Measurements from ENCODE around the gene TBC1D3I. TPM values are rescaled to one million over a fixed set of nuclear protein-coding genes. Genes with fewer than 3 reads are reported as not detected.
"Not testable (repeated sequence)": the region's sequence is repeated elsewhere in the genome, so short reads cannot be mapped to it uniquely, and the experiment has no call there.

TBC1D3I gene
- total RNA-seq, 1 experiment from 2014 or later: not detected

- not testable (repeated sequence) for DNase-seq (ENCODE audit: extremely low read depth, low read depth)
Observed at GRCh38 chr17:36207383-36207782, 57.0 kb downstream of the TBC1D3I start.

GRCh38 chr17:36206486-36206821 is 57.9 kb downstream of the TBC1D3I start:
- not testable (repeated sequence) for DNase-seq (ENCODE audit: extremely low read depth, low read depth)

DNA sequence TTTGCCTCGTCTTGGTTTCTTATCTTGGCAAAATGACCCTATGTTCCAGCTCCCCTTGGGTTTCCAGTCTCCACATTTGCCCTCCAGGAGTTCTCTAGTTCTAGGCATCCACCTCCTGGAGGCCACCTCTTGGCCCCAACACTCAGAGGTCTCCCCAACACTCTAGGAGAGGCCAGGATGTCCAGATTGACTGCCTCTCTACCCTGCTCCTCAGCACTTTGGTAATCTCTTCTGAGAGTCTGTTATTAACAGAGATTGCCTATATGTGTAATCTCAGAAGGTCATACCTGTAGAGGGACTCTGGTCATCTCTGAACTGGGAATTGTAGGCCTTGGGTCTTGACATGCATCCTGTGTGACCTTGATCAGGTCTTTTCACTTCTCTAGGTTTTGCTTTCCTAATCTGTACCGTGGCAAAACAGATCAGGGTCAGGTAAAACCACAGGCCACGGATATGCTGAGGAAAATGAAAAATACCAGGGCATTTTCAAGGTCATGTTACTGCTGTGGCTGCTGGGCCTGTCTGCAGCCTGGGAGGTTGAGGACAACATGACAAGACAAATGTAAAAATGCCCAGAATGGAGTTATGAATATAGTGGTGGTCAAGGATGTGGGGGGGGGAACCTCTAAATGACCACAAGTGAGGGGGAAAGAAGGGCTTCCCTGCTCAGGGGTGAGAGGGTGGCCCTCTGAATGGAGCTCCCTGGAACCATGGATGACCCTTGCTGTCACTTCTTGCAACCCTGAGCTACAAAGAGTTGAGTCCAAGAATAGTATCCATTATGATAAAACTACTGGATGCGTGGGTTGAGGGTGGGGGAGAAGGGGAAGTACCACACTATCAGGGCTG is 58.5 kb downstream of the TBC1D3I start:
- no peak for DNase-seq (ENCODE audit: extremely low read depth, low read depth)

GRCh38 chr17:36204724-36205500 is 59.5 kb downstream of the TBC1D3I start:
- DNase-seq (ENCODE audit: extremely low read depth, low read depth): no peak

Small RNA genes within 50 kb of the gene (small RNA-seq; reads per million reads assigned to genes)
- gene AC243829.3 (0 reads per million in 2 experiments), gene AC243829.6 (0 reads per million in 2 experiments), gene RF00019 (0 reads per million in 2 experiments)

Other genes starting within 250 kb of the TBC1D3I start
- gene CCL23, start 246.6 kb downstream of the TBC1D3I start, total RNA-seq (2014; rRNA removed; shearing (Covaris generic)): not detected in 2 replicates
- gene CCL18, start 200.3 kb downstream of the TBC1D3I start, total RNA-seq (2014; rRNA removed; shearing (Covaris generic)): not detected in 2 replicates
- not detected in 2 replicates for gene CCL3, start 174.4 kb downstream of the TBC1D3I start, total RNA-seq (2014; rRNA removed; shearing (Covaris generic))
- gene CCL4, start 160.7 kb downstream of the TBC1D3I start, total RNA-seq (2014; rRNA removed; shearing (Covaris generic)): not detected in 2 replicates
- gene TBC1D3B, start 87.9 kb downstream of the TBC1D3I start, total RNA-seq (2014; rRNA removed; shearing (Covaris generic)): 0.58 and 0.97 TPM in 2 replicates
- not detected in 2 replicates for gene CCL3L1, start 67.8 kb downstream of the TBC1D3I start, total RNA-seq (2014; rRNA removed; shearing (Covaris generic))
- gene CCL4L2, start 53.5 kb downstream of the TBC1D3I start, total RNA-seq (2014; rRNA removed; shearing (Covaris generic)): not detected in 2 replicates
- gene TBC1D3G, start 59.3 kb upstream of the TBC1D3I start, total RNA-seq (2014; rRNA removed; shearing (Covaris generic)): not detected in 2 replicates
- not detected in 2 replicates for gene TBC1D3H, start 123.9 kb upstream of the TBC1D3I start, total RNA-seq (2014; rRNA removed; shearing (Covaris generic))
- gene ZNHIT3, start 222.1 kb upstream of the TBC1D3I start, total RNA-seq (2014; rRNA removed; shearing (Covaris generic)): 56.7 and 63.8 TPM in 2 replicates